HUES64 (cell line): ENCODE measurements around the gene GPRC5A.

Source experiments
- H3K27ac ChIP-seq: 2 replicates; pipeline ENCODE4 v1.7.0; 2013; ENCODE audit warnings: low read depth, low read length, inconsistent platforms
- H3K27me3 ChIP-seq: 2 replicates; pipeline ENCODE4 v1.6.1; 2013; ENCODE audit warnings: mild to moderate bottlenecking, low read length; ENCODE audit not compliant: insufficient read depth
- H3K36me3 ChIP-seq: 2 replicates; pipeline ENCODE4 v1.6.1; 2013; ENCODE audit warnings: mild to moderate bottlenecking, low read length; ENCODE audit not compliant: insufficient read depth
- H3K4me1 ChIP-seq: 2 replicates; pipeline ENCODE4 v1.6.1; 2013; ENCODE audit warnings: mild to moderate bottlenecking, low read length, moderate library complexity; ENCODE audit not compliant: insufficient read depth
- H3K4me3 ChIP-seq: 2 replicates; pipeline ENCODE4 v1.5.1; 2013; ENCODE audit warnings: mild to moderate bottlenecking, low read length, moderate library complexity
- H3K9ac ChIP-seq: 2 replicates; pipeline ENCODE4 v1.6.1; 2013; ENCODE audit warnings: mild to moderate bottlenecking, low read depth, low read length
- H3K9me3 ChIP-seq: 2 replicates; pipeline ENCODE4 v1.6.1; 2013; ENCODE audit warnings: low read depth, low read length; ENCODE audit not compliant: insufficient read depth
- WGBS: fragments of 150-250, 120-280 bp; methylation state at CpG from one replicate; pipeline ENCODE4 v1.1.7; 2013; ENCODE audit warnings: missing lambda C conversion rate; 5-methylcytosine and 5-hydroxymethylcytosine counted together

GPRC5A gene

DNA sequence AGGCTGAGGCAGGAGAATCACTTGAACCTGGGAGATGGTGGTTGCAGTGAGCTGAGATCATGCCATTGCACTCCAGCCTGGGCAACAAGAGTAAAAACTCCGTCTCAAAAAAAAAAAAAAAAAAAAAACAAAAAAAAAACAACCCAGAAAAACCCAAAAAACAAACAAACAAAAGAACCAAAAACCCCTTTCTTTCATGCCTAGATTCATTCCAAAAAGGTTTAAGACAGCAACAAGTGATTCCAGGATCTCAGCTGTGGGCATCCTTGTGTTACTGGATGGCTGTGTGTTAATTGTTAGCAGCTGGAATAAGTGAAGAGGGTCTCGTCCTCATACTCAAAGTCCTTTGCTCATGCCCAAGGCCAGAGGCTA is 9.4 kb downstream of the GPRC5A start:
- no peaks in the 10 kb centered on the region for H3K27me3 ChIP-seq
- H3K4me1 ChIP-seq, result 0 out of 2 replicates have a peak, but pooled peaks cover 5% of the 10 kb centered on the region
- 89% methylated on average over 2 of the region's 2 CpGs for WGBS
- no peaks in the 10 kb centered on the region for H3K9me3 ChIP-seq
- no peaks in the 10 kb centered on the region for H3K36me3 ChIP-seq
- H3K27ac ChIP-seq, result no peak overlapping the region
- no peak overlapping the region for H3K9ac ChIP-seq
- no peak overlapping the region for H3K4me3 ChIP-seq

DNA sequence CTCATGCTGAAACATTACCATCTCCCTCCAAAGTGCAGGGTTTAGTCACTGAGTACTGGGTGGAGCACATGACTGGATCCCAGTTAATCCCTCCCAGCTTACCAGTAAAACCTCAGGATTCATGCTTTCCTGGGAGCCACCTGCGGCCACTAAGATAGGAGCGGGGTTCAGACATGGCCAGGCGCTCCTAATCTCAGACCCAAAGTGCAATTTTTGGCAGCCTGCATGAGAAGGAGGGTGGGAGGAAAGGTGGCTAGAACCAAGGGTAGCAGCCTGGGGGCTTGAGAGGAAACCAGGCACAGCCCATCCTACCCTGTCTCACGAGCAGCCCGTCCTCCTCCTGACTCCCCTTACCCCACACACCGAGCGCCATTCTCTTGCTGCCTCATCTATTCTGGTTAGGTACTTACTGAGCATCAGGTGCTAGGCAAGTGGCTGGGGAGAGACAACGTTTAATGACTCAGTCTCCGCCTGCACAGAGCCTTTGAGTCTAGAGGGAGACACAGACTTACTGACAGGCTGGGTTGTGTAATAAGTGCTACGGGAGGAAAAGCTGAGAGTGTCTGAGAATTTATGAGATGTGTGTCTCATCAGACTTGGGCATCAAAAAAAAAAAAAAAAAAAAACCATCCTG is 9.9 kb downstream of the GPRC5A start:
- no peaks in the 10 kb centered on the region for H3K9me3 ChIP-seq
- no peaks in the 10 kb centered on the region for H3K27me3 ChIP-seq
- WGBS, result 80% methylated on average over 10 of the region's 10 CpGs
- H3K4me1 ChIP-seq, result 0 out of 2 replicates have a peak, but pooled peaks cover 5% of the 10 kb centered on the region
- no peak overlapping the region for H3K9ac ChIP-seq
- H3K36me3 ChIP-seq, result no peaks in the 10 kb centered on the region
- no peak overlapping the region for H3K27ac ChIP-seq
- H3K4me3 ChIP-seq, result no peak overlapping the region

DNA sequence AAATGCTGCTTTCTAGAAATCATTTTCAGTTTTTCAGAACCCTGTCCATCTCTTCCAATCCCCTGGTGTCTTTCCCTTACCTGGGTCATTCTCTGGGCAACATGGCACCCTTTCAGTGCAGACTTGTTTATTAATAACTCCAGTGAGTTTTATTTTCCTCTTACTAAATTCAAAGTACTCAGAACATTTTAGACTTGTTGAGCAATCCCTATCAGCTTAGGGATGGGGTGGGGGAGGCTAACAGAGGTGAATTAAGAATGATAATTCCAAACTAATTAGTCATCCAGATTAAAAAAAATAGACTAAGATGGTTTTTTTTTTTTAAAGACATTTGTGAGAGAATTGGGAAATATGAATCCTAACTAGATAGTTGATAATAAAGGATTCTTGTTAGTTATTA is 10.7 kb downstream of the GPRC5A start:
- H3K4me3 ChIP-seq, result no peak overlapping the region
- H3K9me3 ChIP-seq, result no peaks in the 10 kb centered on the region
- no peak overlapping the region for H3K27ac ChIP-seq
- H3K9ac ChIP-seq, result no peak overlapping the region
- H3K27me3 ChIP-seq, result no peaks in the 10 kb centered on the region
- 0 out of 2 replicates have a peak, but pooled peaks cover 5% of the 10 kb centered on the region for H3K4me1 ChIP-seq
- no peaks in the 10 kb centered on the region for H3K36me3 ChIP-seq

DNA sequence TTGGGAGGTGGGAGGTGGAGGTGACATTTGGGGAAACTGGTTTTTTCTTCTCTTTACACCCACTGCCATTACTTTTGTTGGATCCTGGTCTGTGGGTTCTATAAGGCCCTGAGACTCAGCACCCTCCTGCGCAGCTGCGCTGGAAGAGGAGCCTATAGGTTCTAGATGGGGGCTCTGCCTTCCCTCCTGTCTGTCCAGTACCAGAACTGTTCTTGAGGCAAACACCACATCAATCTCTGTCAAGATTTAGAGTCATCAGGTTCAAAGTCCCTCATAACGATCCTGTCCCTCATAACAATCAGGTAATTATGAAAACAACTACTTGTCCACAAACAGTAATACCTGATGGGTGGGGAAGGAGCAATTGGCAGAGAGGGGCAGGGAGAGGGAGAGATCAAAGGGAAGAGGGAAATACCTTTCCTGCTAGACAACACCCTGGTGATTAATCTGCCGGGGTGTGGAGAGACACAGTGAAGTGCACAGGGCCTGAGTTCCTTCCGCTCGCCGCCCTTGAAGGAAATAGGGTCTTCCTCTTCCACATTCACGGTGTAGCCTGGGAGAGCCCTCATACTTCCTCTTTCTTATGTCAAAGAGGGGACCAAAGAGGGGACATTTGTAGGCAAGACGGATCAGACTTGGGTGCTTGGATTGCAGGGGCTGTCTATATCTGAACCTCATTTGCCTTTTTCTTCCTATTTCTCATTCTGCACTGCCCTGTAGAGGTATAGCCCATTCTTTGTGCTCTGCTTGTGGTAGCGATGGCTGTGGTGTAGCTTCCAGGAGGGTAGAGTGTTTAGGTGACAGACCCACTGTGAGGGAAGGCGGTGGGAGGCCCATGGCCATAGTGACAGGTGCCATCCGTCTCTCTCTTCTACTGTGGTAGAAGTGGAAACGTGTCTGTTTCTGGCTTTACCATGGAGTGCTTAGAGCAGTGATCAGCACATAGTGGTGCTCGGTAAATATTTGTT is 12.6 kb downstream of the GPRC5A start:
- H3K9ac ChIP-seq, result no peak overlapping the region
- 91% methylated on average over 14 of the region's 14 CpGs for WGBS
- 0 out of 2 replicates have a peak, but pooled peaks cover 5% of the 10 kb centered on the region for H3K4me1 ChIP-seq

DNA sequence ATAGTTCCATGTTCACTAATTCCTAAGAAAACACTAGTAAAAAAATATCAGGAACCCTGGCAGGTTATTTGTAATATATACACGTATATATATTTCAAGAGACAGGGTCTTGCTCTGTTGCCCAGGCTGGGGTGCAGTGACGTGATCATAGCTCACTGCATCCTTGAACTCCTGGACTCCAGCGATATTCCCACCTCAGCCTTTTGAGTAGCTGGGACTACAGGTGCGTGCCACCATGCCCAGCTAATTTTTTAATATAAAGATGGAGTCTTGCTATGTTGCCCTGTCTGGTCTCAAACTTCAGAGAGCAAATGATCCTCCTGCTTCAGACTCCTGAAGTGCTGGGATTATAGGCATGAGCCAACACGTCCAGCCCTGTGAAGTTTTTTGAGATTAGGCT is 16.2 kb downstream of the GPRC5A start:
- H3K4me1 ChIP-seq, result no peaks in the 10 kb centered on the region
- no peaks in the 10 kb centered on the region for H3K27me3 ChIP-seq
- H3K36me3 ChIP-seq, result no peaks in the 10 kb centered on the region
- 94% methylated on average over 5 of the region's 5 CpGs for WGBS
- H3K4me3 ChIP-seq, result no peak overlapping the region
- H3K9ac ChIP-seq, result no peak overlapping the region
- H3K27ac ChIP-seq, result no peak overlapping the region
- H3K9me3 ChIP-seq, result no peaks in the 10 kb centered on the region

More for the DNA sequence above, 12.6 kb downstream of the GPRC5A start:
- no peak overlapping the region for H3K27ac ChIP-seq
- no peak overlapping the region for H3K4me3 ChIP-seq
- no peaks in the 10 kb centered on the region for H3K9me3 ChIP-seq
- no peaks in the 10 kb centered on the region for H3K36me3 ChIP-seq
- H3K27me3 ChIP-seq, result no peaks in the 10 kb centered on the region

DNA sequence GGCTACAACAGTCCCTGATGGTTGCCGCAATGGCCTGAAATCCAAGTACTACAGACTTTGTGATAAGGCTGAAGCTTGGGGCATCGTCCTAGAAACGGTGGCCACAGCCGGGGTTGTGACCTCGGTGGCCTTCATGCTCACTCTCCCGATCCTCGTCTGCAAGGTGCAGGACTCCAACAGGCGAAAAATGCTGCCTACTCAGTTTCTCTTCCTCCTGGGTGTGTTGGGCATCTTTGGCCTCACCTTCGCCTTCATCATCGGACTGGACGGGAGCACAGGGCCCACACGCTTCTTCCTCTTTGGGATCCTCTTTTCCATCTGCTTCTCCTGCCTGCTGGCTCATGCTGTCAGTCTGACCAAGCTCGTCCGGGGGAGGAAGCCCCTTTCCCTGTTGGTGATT is 16.9 kb downstream of the GPRC5A start:
- Histone ChIP-seq H3K9me3 (no peaks in the 10 kb centered on the region), H3K27ac (no peak overlapping the region), H3K4me3 (no peak overlapping the region), H3K27me3 (no peaks in the 10 kb centered on the region), H3K4me1 (no peaks in the 10 kb centered on the region), H3K36me3 (no peaks in the 10 kb centered on the region), H3K9ac (no peak overlapping the region)
- WGBS, result 91% methylated on average over 14 of the region's 14 CpGs

DNA sequence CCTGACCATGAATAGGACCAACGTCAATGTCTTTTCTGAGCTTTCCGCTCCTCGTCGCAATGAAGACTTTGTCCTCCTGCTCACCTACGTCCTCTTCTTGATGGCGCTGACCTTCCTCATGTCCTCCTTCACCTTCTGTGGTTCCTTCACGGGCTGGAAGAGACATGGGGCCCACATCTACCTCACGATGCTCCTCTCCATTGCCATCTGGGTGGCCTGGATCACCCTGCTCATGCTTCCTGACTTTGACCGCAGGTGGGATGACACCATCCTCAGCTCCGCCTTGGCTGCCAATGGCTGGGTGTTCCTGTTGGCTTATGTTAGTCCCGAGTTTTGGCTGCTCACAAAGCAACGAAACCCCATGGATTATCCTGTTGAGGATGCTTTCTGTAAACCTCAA is 17.3 kb downstream of the GPRC5A start:
- 96% methylated on average over 12 of the region's 12 CpGs for WGBS
- no peaks in the 10 kb centered on the region for H3K36me3 ChIP-seq
- H3K27ac ChIP-seq, result no peak overlapping the region
- no peaks in the 10 kb centered on the region for H3K4me1 ChIP-seq
- H3K9ac ChIP-seq, result no peak overlapping the region
- no peaks in the 10 kb centered on the region for H3K27me3 ChIP-seq
- H3K4me3 ChIP-seq, result no peak overlapping the region
- H3K9me3 ChIP-seq, result no peaks in the 10 kb centered on the region

DNA sequence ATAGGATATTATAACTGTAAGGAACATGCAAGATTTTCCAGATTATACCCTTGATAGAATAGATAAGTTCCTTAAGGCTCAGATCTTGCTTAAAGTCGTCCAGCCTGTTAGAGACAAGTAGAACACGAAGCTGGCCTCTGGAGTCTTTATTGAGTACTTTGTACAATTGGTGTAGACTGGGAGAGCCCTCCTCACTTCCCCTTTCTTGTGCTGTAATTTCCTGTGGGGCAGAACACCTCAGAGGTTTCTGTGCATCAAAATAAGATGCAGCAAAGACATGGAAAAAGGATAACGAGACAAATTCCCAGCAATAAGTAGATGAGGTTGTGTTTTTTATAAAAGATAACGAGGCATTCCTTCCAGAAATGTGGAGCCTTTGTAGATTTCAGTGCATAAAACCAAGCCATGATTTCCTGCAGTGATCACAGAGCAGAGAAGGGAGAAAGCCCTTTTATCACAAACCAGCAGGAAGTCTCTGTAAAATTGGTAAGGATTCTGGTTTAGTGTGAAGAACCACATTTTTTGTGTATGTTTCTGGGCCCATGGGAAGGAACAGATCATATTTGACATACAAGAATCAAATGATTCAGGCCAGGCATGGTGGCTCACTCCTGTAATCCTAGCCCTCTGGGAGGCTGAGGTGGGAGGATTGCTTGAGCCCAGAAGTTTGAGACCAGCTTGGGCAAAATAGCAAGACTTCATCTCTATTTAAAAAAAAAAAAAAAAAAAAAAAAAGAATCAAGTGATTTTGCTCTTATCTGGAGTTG is 18.0 kb downstream of the GPRC5A start:
- no peak overlapping the region for H3K27ac ChIP-seq
- H3K36me3 ChIP-seq, result no peaks in the 10 kb centered on the region
- no peak overlapping the region for H3K4me3 ChIP-seq
- H3K27me3 ChIP-seq, result no peaks in the 10 kb centered on the region
- H3K9ac ChIP-seq, result no peak overlapping the region
- H3K4me1 ChIP-seq, result no peaks in the 10 kb centered on the region
- H3K9me3 ChIP-seq, result no peaks in the 10 kb centered on the region
- WGBS, result 88% methylated on average over 4 of the region's 4 CpGs

DNA sequence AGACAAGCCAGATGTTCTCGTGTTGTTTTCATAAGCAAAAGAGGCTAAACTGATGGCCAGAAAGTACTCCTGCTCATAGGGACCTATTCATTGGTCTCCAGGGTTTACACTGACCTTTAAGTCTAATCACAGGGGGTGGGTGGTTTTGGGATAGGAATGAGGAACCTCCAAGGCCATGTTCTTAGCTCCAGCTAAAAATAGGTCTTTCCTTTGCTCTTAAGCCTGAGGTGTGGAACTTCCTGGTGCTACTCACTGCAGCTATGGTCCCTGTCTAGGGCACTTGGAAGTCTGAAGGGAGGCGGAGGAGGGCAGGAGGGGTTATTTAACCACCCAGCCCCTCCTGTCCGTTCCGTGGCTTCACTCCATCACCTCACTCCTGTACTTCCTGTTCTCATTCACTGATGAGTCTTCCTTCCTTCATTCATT is 18.6 kb downstream of the GPRC5A start:
- 86% methylated on average over 4 of the region's 4 CpGs for WGBS
- H3K9me3 ChIP-seq, result no peaks in the 10 kb centered on the region
- no peaks in the 10 kb centered on the region for H3K27me3 ChIP-seq
- no peak overlapping the region for H3K4me3 ChIP-seq
- no peaks in the 10 kb centered on the region for H3K4me1 ChIP-seq
- no peak overlapping the region for H3K9ac ChIP-seq
- no peaks in the 10 kb centered on the region for H3K36me3 ChIP-seq
- no peak overlapping the region for H3K27ac ChIP-seq

DNA sequence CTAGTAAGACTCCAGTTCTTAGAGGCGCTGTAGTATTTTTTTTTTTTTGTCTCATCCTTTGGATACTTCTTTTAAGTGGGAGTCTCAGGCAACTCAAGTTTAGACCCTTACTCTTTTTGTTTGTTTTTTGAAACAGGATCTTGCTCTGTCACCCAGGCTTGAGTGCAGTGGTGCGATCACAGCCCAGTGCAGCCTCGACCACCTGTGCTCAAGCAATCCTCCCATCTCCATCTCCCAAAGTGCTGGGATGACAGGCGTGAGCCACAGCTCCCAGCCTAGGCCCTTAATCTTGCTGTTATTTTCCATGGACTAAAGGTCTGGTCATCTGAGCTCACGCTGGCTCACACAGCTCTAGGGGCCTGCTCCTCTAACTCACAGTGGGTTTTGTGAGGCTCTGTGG is 21.3 kb downstream of the GPRC5A start:
- no peaks in the 10 kb centered on the region for H3K9me3 ChIP-seq
- H3K4me1 ChIP-seq, result 0 out of 2 replicates have a peak, but pooled peaks cover 3% of the 10 kb centered on the region
- H3K27ac ChIP-seq, result no peak overlapping the region
- H3K9ac ChIP-seq, result no peak overlapping the region
- no peaks in the 10 kb centered on the region for H3K36me3 ChIP-seq
- no peak overlapping the region for H3K4me3 ChIP-seq
- no peaks in the 10 kb centered on the region for H3K27me3 ChIP-seq
- 93% methylated on average over 5 of the region's 5 CpGs for WGBS

DNA sequence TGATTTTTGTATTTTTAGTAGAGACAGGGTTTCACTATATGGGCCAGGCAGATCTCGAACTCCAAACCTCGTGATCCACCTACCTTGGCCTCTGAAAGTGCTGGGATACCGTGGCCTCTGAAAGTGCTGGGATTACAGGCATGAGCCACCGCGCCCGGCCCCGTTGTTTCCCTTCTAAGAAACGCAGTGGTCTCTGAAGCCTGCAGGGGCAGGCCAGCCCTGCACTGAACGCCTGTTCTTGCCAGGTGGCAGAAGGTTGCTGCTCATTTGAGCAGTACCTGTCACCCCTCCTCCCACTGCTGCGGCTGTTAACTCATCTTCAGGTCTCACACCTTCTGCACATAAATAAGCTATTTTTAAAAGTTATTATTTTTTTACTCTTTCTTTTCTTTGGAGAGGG is 24.3 kb downstream of the GPRC5A start:
- no peak overlapping the region for H3K27ac ChIP-seq
- 78% methylated on average over 10 of the region's 10 CpGs for WGBS

More for the DNA sequence above, 24.3 kb downstream of the GPRC5A start:
- Histone ChIP-seq H3K27me3 (no peaks in the 10 kb centered on the region), H3K4me3 (no peak overlapping the region), H3K4me1 (0 out of 2 replicates have a peak, but pooled peaks cover 3% of the 10 kb centered on the region), H3K9me3 (no peaks in the 10 kb centered on the region), H3K36me3 (no peaks in the 10 kb centered on the region), H3K9ac (no peak overlapping the region)
